WTC11 (cell line): ENCODE data around the gene MRTFB. TPM values are rescaled to one million over a fixed set of nuclear protein-coding genes. Genes with fewer than 3 reads are reported as not detected.

Experiments used
- ATAC-seq: fragments of 200-7000 bp; cut with Tn5 transposase; 2 replicates; pipeline ENCODE4 v1.10.0; 2021; ENCODE audit warnings: mild to moderate bottlenecking, moderate library complexity
- CTCF ChIA-PET: fragments of 300-600 bp; sonication (Branson Sonifier 250); formaldehyde crosslinking; loops from one replicate; lab custom pipeline; 2021; ENCODE audit warnings: antibody characterized with exemption; lab: Charles Lee
- POLR2A ChIA-PET: fragments of 350-600 bp; sonication (Branson Sonifier 250); formaldehyde crosslinking; loops from one replicate; lab custom pipeline; 2021; ENCODE audit warnings: antibody characterized with exemption; lab: Charles Lee
- DNase-seq: peaks from one replicate; pipeline ENCODE4 v3.0.0; 2021; ENCODE audit warnings: low spot score
- H3K27ac Mint-ChIP-seq: 2 replicates; pipeline ENCODE4 v1.8.0; 2021; ENCODE audit warnings: mixed read lengths
- H3K27me3 Mint-ChIP-seq: 2 replicates; pipeline ENCODE4 v1.8.0; 2021; ENCODE audit warnings: low read depth, mild to moderate bottlenecking, moderate library complexity, mixed read lengths
- H3K36me3 Mint-ChIP-seq: 2 replicates; pipeline ENCODE4 v1.8.0; 2021; ENCODE audit warnings: mixed read lengths
- H3K4me1 Mint-ChIP-seq: 2 replicates; pipeline ENCODE4 v1.8.0; 2022; ENCODE audit warnings: mixed read lengths
- H3K4me3 Mint-ChIP-seq: 2 replicates; pipeline ENCODE4 v1.8.0; 2021; ENCODE audit warnings: mild to moderate bottlenecking, moderate library complexity, mixed read lengths
- H3K9me3 Mint-ChIP-seq: 2 replicates; pipeline ENCODE4 v1.8.0; 2021; ENCODE audit warnings: mixed read lengths
- ATF1 ChIP-seq: sonication (generic); formaldehyde crosslinking; IDR thresholded peaks from 2 replicates; pipeline ENCODE4 v1.8.1; 2023; ENCODE audit warnings: mild to moderate bottlenecking, moderate library complexity, missing genetic modification reagents
- CBFB ChIP-seq: sonication (generic); formaldehyde crosslinking; IDR thresholded peaks from 2 replicates; pipeline ENCODE4 v1.8.1; 2022; ENCODE audit warnings: mild to moderate bottlenecking, low read depth, missing genetic modification reagents
- ELF4 ChIP-seq: sonication (generic); formaldehyde crosslinking; IDR thresholded peaks from 2 replicates; pipeline ENCODE4 v1.8.1; 2022; ENCODE audit warnings: low read depth, mild to moderate bottlenecking, moderate library complexity, missing genetic modification reagents
- EMX1 ChIP-seq: fragments of 250-450 bp; sonication (Bioruptor Pico); IDR thresholded peaks from 2 replicates; pipeline ENCODE4 v1.8.0; 2021; ENCODE audit warnings: mild to moderate bottlenecking
- ESRRA ChIP-seq: sonication (generic); formaldehyde crosslinking; IDR thresholded peaks from 2 replicates; pipeline ENCODE4 v1.8.1; 2022; ENCODE audit warnings: mild to moderate bottlenecking, missing genetic modification reagents, borderline replicate concordance
- GABPB1 ChIP-seq: sonication (generic); formaldehyde crosslinking; IDR thresholded peaks from 2 replicates; pipeline ENCODE4 v1.8.1; 2023; ENCODE audit warnings: mild to moderate bottlenecking, missing genetic modification reagents
- GTF2I ChIP-seq: fragments of 250-450 bp; sonication (Bioruptor Pico); conservative IDR thresholded peaks from 2 replicates; pipeline ENCODE4 v1.4.0; 2021; ENCODE audit warnings: mild to moderate bottlenecking
- JAZF1 ChIP-seq: fragments of 250-450 bp; sonication (Bioruptor Pico); IDR thresholded peaks from 2 replicates; pipeline ENCODE4 v1.9.0; 2021; ENCODE audit warnings: moderate library complexity, mild to moderate bottlenecking, inconsistent platforms
- MYBL2 ChIP-seq: sonication (generic); formaldehyde crosslinking; IDR thresholded peaks from 2 replicates; pipeline ENCODE4 v1.8.1; 2023; ENCODE audit warnings: mild to moderate bottlenecking, moderate library complexity, missing genetic modification reagents
- SMAD3 ChIP-seq: sonication (generic); formaldehyde crosslinking; IDR thresholded peaks from 2 replicates; pipeline ENCODE4 v1.8.0; 2022; ENCODE audit warnings: missing genetic modification reagents, mild to moderate bottlenecking, borderline replicate concordance
- TEAD1 ChIP-seq: sonication (generic); formaldehyde crosslinking; IDR thresholded peaks from 2 replicates; pipeline ENCODE4 v1.8.0; 2022; ENCODE audit warnings: mild to moderate bottlenecking, missing genetic modification reagents
- ZNF671 ChIP-seq: fragments of 250-450 bp; sonication (Bioruptor Pico); IDR thresholded peaks from 2 replicates; pipeline ENCODE4 v1.8.0; 2021; ENCODE audit warnings: mild to moderate bottlenecking
- total RNA-seq: library from RNA; stranded (reverse); gene quantifications from 3 replicates; pipeline ENCODE4 v1.2.3, GENCODE V29; 2021
- TF ChIP-seq, protein P1 (sequence below): sonication (generic); formaldehyde crosslinking; IDR thresholded peaks from 2 replicates; pipeline ENCODE4 v1.8.0; 2022; ENCODE audit warnings: missing genetic modification reagents
- TF ChIP-seq, protein P2 (sequence below): sonication (generic); formaldehyde crosslinking; IDR thresholded peaks from 2 replicates; pipeline ENCODE4 v1.8.0; 2023; ENCODE audit warnings: mild to moderate bottlenecking, missing genetic modification reagents
- TF ChIP-seq, protein P3 (sequence below): fragments of 250-450 bp; sonication (Bioruptor Pico); IDR thresholded peaks from 2 replicates; pipeline ENCODE4 v1.9.0; 2021; ENCODE audit warnings: mild to moderate bottlenecking
- TF ChIP-seq, protein P4 (sequence below): sonication (generic); formaldehyde crosslinking; IDR thresholded peaks from 2 replicates; pipeline ENCODE4 v1.8.1; 2022; ENCODE audit warnings: missing genetic modification reagents, borderline replicate concordance
- TF ChIP-seq, protein P5 (sequence below): fragments of 250-450 bp; sonication (Bioruptor Pico); IDR thresholded peaks from 2 replicates; pipeline ENCODE4 v1.9.0; 2021; ENCODE audit warnings: mild to moderate bottlenecking
- TF ChIP-seq, protein P6 (sequence below): fragments of 250-450 bp; sonication (Bioruptor Pico); IDR thresholded peaks from 2 replicates; pipeline ENCODE4 v1.9.0; 2021; ENCODE audit warnings: moderate library complexity, mild to moderate bottlenecking, inconsistent platforms, borderline replicate concordance
- TF ChIP-seq, protein P7 (sequence below): sonication (generic); formaldehyde crosslinking; IDR thresholded peaks from 2 replicates; pipeline ENCODE4 v1.8.1; 2023; ENCODE audit warnings: mild to moderate bottlenecking, missing genetic modification reagents, moderate library complexity

Gene MRTFB
- total RNA-seq, 1 experiment from 2014 or later: 30.8 TPM

DNA sequence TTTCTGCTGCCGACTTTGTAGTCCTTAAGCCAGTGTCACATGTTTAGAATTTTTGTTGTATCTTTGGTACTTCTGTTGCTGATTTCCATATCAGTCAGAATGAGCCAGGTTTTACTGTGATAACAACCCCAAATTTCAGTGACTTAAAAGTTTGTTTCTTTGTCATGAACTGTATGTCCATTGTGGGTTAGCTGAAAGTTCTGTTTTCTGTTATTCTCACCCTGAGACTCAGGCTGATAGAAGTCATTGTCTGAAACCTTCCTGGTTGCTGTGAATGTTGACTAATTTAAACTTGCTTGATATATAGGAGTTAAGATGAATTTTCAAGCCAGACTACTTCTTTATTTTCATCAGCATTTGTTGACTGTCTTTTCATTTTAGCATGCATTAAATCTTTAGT is 68.8 kb downstream of the MRTFB start:
- Mint-ChIP-seq H3K4me1 (no peaks in the 10 kb centered on the region), H3K36me3 (peaks cover 30% of the 10 kb centered on the region)
- CTCF ChIA-PET: no interaction called here
- no peak for TF ChIP-seq ATF1 (CRISPR knock-in tag)
- TF ChIP-seq, protein P1, sequence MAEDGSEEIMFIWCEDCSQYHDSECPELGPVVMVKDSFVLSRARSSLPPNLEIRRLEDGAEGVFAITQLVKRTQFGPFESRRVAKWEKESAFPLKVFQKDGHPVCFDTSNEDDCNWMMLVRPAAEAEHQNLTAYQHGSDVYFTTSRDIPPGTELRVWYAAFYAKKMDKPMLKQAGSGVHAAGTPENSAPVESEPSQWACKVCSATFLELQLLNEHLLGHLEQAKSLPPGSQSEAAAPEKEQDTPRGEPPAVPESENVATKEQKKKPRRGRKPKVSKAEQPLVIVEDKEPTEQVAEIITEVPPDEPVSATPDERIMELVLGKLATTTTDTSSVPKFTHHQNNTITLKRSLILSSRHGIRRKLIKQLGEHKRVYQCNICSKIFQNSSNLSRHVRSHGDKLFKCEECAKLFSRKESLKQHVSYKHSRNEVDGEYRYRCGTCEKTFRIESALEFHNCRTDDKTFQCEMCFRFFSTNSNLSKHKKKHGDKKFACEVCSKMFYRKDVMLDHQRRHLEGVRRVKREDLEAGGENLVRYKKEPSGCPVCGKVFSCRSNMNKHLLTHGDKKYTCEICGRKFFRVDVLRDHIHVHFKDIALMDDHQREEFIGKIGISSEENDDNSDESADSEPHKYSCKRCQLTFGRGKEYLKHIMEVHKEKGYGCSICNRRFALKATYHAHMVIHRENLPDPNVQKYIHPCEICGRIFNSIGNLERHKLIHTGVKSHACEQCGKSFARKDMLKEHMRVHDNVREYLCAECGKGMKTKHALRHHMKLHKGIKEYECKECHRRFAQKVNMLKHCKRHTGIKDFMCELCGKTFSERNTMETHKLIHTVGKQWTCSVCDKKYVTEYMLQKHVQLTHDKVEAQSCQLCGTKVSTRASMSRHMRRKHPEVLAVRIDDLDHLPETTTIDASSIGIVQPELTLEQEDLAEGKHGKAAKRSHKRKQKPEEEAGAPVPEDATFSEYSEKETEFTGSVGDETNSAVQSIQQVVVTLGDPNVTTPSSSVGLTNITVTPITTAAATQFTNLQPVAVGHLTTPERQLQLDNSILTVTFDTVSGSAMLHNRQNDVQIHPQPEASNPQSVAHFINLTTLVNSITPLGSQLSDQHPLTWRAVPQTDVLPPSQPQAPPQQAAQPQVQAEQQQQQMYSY: no peak
- no peak for TF ChIP-seq GABPB1 (CRISPR knock-in tag)
- no peak for TF ChIP-seq MYBL2 (CRISPR knock-in tag)
- TF ChIP-seq, all 79 proteins: peak for 0
- Mint-ChIP-seq H3K9me3 (peaks cover 13% of the 10 kb centered on the region), H3K27ac (no peak overlapping the region), H3K27me3 (no peaks in the 10 kb centered on the region), H3K4me3 (no peak overlapping the region)
- DNase-seq (no peak), ATAC-seq (no peak)
- POLR2A ChIA-PET: no interaction called here

DNA sequence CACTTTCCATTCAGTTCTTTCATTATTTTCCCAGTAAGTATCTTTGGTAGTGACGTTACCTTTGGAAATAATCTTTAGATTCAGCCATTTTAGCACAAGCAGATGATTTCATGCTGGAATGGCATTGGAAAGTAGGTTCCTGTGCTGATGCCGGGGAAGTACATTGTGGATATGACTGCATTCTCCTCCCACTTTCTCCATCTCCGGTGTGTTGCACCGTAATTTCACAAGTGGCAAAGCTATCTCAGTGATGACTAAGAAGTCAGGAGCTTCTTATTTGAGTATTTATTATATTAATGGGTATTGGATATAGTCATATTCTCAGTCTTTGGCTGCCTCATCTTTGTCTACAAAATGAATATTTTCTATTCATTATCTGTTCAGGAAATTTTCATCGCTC is 69.8 kb downstream of the MRTFB start:
- H3K4me1 Mint-ChIP-seq: no peaks in the 10 kb centered on the region
- no peak for TF ChIP-seq GTF2I (CRISPR knock-in tag)
- TF ChIP-seq, protein P2, sequence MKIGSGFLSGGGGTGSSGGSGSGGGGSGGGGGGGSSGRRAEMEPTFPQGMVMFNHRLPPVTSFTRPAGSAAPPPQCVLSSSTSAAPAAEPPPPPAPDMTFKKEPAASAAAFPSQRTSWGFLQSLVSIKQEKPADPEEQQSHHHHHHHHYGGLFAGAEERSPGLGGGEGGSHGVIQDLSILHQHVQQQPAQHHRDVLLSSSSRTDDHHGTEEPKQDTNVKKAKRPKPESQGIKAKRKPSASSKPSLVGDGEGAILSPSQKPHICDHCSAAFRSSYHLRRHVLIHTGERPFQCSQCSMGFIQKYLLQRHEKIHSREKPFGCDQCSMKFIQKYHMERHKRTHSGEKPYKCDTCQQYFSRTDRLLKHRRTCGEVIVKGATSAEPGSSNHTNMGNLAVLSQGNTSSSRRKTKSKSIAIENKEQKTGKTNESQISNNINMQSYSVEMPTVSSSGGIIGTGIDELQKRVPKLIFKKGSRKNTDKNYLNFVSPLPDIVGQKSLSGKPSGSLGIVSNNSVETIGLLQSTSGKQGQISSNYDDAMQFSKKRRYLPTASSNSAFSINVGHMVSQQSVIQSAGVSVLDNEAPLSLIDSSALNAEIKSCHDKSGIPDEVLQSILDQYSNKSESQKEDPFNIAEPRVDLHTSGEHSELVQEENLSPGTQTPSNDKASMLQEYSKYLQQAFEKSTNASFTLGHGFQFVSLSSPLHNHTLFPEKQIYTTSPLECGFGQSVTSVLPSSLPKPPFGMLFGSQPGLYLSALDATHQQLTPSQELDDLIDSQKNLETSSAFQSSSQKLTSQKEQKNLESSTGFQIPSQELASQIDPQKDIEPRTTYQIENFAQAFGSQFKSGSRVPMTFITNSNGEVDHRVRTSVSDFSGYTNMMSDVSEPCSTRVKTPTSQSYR: no peak
- TF ChIP-seq, protein P3, sequence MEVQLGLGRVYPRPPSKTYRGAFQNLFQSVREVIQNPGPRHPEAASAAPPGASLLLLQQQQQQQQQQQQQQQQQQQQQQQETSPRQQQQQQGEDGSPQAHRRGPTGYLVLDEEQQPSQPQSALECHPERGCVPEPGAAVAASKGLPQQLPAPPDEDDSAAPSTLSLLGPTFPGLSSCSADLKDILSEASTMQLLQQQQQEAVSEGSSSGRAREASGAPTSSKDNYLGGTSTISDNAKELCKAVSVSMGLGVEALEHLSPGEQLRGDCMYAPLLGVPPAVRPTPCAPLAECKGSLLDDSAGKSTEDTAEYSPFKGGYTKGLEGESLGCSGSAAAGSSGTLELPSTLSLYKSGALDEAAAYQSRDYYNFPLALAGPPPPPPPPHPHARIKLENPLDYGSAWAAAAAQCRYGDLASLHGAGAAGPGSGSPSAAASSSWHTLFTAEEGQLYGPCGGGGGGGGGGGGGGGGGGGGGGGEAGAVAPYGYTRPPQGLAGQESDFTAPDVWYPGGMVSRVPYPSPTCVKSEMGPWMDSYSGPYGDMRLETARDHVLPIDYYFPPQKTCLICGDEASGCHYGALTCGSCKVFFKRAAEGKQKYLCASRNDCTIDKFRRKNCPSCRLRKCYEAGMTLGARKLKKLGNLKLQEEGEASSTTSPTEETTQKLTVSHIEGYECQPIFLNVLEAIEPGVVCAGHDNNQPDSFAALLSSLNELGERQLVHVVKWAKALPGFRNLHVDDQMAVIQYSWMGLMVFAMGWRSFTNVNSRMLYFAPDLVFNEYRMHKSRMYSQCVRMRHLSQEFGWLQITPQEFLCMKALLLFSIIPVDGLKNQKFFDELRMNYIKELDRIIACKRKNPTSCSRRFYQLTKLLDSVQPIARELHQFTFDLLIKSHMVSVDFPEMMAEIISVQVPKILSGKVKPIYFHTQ (CRISPR knock-in tag): no peak
- no peak for TF ChIP-seq SMAD3 (CRISPR knock-in tag)
- TF ChIP-seq ATF1 (CRISPR knock-in tag): no peak
- TF ChIP-seq, protein P4, sequence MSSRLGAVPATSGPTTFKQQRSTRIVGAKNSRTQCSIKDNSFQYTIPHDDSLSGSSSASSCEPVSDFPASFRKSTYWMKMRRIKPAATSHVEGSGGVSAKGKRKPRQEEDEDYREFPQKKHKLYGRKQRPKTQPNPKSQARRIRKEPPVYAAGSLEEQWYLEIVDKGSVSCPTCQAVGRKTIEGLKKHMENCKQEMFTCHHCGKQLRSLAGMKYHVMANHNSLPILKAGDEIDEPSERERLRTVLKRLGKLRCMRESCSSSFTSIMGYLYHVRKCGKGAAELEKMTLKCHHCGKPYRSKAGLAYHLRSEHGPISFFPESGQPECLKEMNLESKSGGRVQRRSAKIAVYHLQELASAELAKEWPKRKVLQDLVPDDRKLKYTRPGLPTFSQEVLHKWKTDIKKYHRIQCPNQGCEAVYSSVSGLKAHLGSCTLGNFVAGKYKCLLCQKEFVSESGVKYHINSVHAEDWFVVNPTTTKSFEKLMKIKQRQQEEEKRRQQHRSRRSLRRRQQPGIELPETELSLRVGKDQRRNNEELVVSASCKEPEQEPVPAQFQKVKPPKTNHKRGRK (CRISPR knock-in tag): no peak
- TF ChIP-seq, protein P5, sequence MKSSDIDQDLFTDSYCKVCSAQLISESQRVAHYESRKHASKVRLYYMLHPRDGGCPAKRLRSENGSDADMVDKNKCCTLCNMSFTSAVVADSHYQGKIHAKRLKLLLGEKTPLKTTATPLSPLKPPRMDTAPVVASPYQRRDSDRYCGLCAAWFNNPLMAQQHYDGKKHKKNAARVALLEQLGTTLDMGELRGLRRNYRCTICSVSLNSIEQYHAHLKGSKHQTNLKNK (CRISPR knock-in tag): no peak
- TF ChIP-seq, protein P6, sequence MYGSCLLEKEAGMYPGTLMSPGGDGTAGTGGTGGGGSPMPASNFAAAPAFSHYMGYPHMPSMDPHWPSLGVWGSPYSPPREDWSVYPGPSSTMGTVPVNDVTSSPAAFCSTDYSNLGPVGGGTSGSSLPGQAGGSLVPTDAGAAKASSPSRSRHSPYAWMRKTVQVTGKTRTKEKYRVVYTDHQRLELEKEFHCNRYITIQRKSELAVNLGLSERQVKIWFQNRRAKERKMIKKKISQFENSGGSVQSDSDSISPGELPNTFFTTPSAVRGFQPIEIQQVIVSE (CRISPR knock-in tag): no peak
- TF ChIP-seq, protein P7, sequence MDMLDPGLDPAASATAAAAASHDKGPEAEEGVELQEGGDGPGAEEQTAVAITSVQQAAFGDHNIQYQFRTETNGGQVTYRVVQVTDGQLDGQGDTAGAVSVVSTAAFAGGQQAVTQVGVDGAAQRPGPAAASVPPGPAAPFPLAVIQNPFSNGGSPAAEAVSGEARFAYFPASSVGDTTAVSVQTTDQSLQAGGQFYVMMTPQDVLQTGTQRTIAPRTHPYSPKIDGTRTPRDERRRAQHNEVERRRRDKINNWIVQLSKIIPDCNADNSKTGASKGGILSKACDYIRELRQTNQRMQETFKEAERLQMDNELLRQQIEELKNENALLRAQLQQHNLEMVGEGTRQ (CRISPR knock-in tag): no peak
- no peak for TF ChIP-seq ZNF671
- no peak for TF ChIP-seq EMX1
- no peak for TF ChIP-seq TEAD1 (CRISPR knock-in tag)
- no peak for TF ChIP-seq ELF4
- no peak for TF ChIP-seq ESRRA (CRISPR knock-in tag)
- TF ChIP-seq CBFB (CRISPR knock-in tag): no peak
- TF ChIP-seq JAZF1 (CRISPR knock-in tag): no peak
- peaks cover 30% of the 10 kb centered on the region for H3K36me3 Mint-ChIP-seq
- ATAC-seq (no peak), DNase-seq (no peak)
- H3K9me3 Mint-ChIP-seq: peaks cover 13% of the 10 kb centered on the region
- POLR2A ChIA-PET: no interaction called here
- CTCF ChIA-PET: no interaction called here
- no peaks in the 10 kb centered on the region for H3K27me3 Mint-ChIP-seq
- no peak overlapping the region for H3K4me3 Mint-ChIP-seq
- H3K27ac Mint-ChIP-seq: no peak overlapping the region
